ENCODE data around the gene DDX43.

GRCh38 chr6:73421534-73421933 is 26.9 kb downstream of the DDX43 start:
- TF ChIP-seq CTCF (IDR thresholded peaks at IDR 0.05; ENCODE audit: low read depth, low read length, missing input control) = no peak
- no peak for TF ChIP-seq ZBTB33 (IDR thresholded peaks at IDR 0.05)
- no peak for TF ChIP-seq MAX (IDR thresholded peaks at IDR 0.05)
- TF ChIP-seq REST (IDR thresholded peaks at IDR 0.05) = no peak
- no peak for TF ChIP-seq GABPA (IDR thresholded peaks at IDR 0.05 in 1 of 2, conservative IDR thresholded peaks at IDR 0.05 in 1 of 2)
- no peak for TF ChIP-seq FOXA1 (IDR thresholded peaks at IDR 0.05)
- TF ChIP-seq JUND (IDR thresholded peaks at IDR 0.05) = no peak
- no peak for TF ChIP-seq TAF1 (conservative IDR thresholded peaks at IDR 0.05)
- no peak for TF ChIP-seq YY1 (IDR thresholded peaks at IDR 0.05)
- TF ChIP-seq RAD21 (IDR thresholded peaks at IDR 0.05) = no peak
- no peak for TF ChIP-seq SP1 (IDR thresholded peaks at IDR 0.05)
- no peak for TF ChIP-seq EGR1 (IDR thresholded peaks at IDR 0.05; ENCODE audit: low read depth in 2 of 2)
- TF ChIP-seq NR2F2 (IDR thresholded peaks at IDR 0.05) = no peak

Data from liver (tissue), 3 donors.